GM19043 (cell line): ENCODE results near the gene CCL2.

Experiments used
- ATAC-seq: cut with Tn5 transposase; IDR thresholded peaks from one replicate; pipeline ENCODE4 v1.9.1; 2021; ENCODE audit warnings: low read depth; ENCODE audit not compliant: unreplicated experiment

Gene CCL2

DNA sequence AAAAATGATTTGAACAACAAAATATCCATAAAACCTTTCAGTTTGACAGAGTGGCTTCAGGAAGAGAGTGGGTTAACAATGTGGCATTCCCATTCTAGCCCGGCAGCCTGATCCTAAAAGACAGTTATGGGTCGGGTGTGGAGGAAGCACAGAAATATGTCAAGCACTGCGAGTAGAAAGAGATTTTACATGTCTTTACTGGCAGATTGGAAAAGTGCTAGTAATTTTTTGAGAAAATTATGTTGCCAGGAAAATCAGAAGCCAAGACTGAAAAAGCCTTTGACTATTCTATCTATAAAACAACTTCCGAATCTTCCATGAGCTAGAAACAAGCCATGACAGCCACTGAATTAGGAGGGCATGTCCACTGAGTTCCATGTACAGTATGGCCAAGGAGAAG lies 5.8 kb downstream of the CCL2 start:
- no peak for ATAC-seq

DNA sequence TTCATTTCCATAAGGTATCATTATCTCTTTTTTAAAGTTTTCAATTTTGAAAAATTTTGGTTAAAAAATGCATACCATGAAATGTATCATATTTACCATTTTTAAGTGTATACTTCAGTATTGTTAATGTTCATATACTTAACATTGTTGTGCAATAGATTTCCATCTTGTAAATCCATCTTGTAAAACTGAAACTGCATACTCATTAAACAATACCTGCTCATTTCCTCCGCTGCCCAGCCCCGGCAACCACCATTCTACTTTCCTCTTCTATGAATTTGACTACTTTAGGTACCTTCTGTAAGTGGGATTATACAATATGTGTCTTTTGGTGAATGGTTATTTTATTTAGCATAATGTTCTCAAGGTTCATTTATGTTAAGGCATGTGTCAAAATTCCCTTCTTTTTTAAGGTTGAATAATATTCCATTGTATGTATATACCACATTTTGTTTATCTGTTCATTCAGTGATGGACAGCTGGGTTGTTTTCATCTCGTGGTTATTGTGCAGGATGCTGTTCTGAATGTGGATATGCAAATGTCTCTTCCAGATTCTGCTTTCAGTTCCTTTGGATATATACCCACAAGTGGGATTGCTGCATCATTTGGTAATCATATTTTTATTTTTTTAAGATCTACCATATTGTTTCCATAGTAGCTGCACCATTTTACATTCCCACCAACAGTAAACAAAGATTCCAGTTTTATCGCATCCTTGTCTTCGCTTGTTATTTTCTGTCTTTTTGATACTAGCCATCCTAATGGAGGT lies 6.7 kb downstream of the CCL2 start:
- no peak for ATAC-seq

DNA sequence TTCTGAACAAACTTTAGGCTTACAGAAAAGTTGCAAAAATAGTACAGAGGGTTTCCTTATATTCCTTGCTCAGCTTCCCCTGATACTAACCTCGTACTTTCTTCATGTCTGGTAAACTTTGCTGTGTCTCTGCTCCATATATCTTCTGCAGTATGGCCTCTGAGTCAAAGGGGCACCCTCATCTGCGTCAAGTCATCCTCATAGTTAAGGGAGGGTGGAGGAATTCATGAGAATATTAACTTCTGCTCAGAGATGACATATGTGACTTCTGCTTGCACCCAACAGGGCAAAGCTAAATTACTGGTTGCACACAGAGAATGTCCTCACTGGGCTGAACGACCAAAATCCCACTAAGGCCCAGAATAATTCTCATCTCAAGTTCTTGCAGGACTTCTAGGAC lies 10.6 kb downstream of the CCL2 start:
- ATAC-seq, result no peak

DNA sequence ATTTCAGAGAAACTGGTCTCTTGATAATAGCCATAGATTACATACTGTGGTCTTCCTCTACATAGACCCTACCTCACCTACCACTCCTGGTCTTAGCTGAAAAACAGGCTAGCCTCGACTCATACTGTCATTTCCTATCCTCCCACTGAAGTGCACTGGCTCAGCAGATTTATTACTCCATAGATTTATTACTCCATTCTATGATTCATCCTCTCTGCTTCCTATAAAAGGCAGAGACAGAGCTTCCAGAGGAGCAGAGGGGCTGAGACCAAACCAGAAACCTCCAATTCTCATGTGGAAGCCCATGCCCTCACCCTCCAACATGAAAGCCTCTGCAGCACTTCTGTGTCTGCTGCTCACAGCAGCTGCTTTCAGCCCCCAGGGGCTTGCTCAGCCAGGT lies 14.9 kb downstream of the CCL2 start, which contains the start of gene CCL7:
Gene CCL7, plus strand, starts transcription at position 253 of the 400 bp plus-strand sequence. Its CDS starts 70 bp downstream, at position 323.
- ATAC-seq, result no peak

DNA sequence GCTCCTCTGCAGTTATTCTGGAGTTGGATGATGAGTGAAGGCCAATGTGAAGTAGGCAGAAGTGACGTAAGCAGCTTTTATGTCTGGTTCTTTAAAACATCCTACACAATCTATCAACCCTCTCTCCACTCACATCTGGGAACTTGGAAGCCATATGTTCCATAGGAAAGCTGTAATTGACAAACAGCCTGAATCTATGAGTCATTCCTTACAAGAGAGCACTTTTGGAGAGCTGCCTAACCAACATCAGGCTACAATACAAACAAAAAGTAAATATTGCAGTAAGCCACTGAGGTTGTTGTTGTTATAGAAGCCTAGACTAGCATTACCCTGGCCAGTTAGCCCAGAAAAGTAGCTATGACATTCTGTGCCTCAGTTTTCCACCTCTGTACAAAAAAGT lies 20.8 kb downstream of the CCL2 start:
- ATAC-seq, result no peak

DNA sequence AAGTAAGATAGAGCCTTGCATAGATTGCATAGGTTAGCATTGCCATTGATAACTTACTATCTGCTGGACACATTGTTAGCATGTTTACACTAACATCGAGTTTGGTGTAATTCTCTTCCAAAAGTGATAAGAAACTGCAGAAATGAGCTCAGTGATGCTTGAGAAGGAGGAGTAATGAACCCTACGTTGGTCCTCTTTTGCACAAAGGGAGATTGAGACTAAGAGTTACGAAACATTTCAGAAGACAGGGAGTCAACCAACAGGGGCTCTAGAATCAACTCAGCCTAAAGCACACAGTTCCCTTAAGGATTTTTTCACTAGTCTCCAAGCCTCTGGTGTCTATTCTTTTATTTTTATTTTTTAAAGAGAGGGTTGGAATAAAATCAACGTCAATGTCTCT lies 21.7 kb downstream of the CCL2 start:
- ATAC-seq, result no peak

DNA sequence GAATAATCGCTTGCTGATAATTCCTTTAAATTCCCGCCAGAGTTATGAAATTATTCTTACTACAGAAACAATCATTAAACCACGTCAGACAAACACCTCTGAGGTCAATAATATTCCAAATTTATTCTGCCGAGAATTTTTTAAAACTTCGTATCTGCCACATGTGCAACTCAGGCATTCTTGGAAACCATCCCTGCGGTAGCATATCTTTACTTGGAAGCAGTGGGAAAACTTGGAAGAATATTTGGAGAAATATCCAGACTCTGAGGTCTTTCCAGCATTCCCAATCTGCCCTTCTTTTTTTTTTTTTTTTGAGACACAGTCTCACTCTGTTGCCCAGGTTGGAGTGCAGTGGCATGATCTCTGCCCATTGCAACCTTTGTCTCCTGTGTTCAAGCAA lies 28.5 kb downstream of the CCL2 start:
- no peak for ATAC-seq

DNA sequence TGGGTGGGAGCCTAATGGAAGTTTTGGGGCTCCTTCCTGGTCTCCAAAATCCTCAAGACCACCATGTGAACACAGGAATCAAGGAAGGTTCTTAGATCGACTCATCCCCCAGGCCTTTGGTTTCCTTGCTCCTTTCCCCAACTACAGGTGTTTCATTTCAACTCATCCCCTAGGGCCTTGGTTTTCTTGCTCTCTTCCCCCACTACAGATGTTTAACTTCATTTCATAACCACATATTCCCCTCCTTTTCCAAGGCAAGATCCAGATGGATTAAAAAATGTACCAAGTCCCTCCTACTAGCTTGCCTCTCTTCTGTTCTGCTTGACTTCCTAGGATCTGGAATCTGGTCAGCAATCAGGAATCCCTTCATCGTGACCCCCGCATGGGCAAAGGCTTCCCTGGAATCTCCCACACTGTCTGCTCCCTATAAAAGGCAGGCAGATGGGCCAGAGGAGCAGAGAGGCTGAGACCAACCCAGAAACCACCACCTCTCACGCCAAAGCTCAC lies 30.3 kb downstream of the CCL2 start, which contains the start of gene CCL11:
Gene CCL11, plus strand, starts transcription at position 457 of the 507 bp plus-strand sequence. CDS start 67 bp downstream, outside the sequence.
- no peak for ATAC-seq

DNA sequence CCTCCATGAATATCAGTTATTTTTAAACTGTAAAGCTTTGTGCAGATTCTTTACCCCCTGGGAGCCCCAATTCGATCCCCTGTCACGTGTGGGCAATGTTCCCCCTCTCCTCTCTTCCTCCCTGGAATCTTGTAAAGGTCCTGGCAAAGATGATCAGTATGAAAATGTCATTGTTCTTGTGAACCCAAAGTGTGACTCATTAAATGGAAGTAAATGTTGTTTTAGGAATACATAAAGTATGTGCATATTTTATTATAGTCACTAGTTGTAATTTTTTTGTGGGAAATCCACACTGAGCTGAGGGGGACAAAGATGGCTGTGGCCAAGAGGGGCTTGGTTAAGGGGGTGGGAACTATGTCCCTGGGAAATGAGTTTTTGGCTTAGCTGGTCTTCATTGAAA lies 32.8 kb downstream of the CCL2 start:
- ATAC-seq, result no peak

DNA sequence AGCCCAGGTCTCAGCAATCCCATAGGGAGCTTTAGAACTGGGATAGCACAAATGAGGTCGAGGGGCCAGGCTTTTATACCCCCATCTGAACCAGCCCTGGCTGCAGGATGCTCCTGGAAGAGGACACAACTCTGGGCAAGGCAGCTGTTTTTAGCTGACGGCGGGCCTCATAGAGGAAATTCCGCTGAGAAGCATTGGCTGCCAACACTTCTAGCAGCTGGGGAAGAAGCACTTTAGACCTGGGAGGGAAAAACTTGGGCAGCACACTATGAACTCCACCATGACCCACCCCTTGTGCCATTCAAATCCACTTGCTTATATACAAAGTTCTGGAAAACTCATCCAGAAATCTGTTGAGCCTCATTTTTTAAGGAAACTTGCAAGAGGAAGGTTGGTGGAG lies 35.5 kb downstream of the CCL2 start:
- ATAC-seq, result no peak

DNA sequence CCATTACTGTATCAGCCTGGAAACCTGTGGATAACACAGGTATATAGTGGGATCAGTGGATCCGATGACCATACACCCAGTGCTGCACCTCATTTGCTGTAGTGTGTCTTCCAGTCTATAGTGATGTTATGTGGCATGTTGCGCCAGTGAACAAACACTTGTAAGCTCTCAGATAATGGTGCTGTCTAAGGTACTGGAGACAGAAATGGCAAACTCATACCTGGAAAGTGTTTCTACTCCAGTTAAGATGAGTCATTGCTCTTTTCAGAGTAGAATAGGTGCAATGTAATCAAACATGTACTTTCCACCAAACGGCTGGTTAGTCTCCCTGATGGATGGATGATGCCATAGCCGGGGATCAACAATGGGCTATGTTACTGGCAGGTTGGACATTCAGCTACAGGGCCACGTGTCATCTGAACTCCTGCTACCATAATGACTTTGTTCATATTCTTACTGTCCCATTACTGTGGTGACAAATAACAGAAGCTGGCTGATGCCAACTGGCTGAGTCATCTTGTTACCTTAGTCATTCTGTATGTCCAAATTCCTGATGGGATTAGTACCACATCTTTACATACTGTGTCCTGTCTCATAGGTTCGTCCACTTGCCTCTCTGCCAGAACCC lies 36.8 kb downstream of the CCL2 start:
- ATAC-seq, result no peak

DNA sequence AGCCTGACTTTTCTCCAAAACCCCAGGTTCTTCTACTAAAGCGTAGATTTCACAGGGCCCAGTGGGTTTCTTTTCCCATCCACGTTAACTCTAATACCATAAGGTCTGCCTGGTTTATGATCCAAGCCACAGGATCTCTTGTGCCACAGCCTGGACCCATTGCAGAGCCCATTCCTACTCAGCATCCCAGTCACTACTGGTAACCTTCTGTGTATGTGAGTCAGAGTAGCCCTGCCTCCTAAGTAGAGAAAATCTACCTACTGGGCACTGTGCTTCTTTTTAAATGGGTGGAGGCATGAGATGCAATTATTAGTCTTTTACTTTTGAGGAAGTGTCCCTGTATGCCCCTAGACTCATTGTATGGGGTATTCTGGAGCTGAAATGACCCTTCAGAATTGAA lies 43.9 kb downstream of the CCL2 start:
- no peak for ATAC-seq

DNA sequence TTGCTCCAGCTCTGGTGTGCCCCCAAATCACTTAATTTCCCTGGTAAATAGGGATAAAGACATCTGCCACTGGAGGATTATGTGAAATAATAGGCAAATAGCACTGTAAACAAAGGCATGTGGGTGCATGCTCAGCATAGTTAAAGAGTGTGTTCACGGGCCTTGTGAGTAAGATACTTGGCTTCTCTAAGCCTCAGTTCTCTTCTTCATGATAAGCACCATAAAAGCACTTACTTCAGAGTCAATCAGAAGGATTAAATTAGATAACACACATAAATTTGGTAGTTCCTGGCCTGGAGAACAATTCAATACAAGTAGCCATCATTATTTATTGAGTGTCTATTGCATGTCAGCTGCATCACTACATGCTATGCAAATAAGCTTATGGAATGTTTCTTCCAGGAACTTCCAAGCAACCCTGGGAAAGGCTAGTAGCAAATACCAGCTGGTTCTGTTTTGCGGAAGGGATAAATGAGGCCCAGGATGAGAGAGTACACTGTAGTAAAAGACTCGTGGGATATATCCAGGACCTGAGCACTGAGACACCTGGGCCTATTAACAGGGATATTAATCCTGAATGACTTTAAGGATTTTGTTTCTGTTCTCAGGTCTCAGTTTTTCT lies 45.0 kb downstream of the CCL2 start:
- no peak for ATAC-seq

DNA sequence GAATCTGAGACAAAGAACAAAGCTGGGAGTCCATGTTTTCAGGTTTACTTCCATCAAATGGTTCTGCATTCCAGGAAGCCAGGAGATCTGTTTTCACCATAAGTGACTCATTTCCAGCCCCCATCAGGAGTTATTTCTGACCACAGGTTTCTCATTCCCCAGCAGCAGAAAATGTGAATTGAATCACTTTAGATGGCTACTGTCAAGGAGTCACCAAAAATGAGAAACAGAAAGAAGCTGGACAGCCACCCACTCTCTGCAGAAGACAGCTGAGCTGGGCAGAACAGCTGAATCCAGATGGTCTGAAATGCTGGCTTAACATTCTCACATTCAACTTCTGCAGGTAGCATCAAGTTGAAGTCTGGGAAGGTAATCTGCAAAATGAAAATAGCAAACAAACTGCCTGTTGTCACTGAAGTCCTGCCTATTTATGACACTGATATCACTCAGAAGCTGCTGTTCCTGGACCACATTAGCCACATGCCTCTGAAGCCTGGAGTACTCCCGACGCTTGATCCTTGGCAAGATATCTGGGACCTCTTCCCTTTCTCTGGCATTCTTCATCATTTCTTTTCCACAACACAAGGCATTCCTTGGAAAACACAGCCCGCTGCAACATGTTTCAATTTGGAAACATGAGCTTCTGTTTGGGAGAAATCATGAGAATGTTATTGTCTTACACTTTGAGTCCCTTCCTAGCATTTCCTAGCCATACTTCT lies 45.7 kb downstream of the CCL2 start:
- ATAC-seq, result no peak

DNA sequence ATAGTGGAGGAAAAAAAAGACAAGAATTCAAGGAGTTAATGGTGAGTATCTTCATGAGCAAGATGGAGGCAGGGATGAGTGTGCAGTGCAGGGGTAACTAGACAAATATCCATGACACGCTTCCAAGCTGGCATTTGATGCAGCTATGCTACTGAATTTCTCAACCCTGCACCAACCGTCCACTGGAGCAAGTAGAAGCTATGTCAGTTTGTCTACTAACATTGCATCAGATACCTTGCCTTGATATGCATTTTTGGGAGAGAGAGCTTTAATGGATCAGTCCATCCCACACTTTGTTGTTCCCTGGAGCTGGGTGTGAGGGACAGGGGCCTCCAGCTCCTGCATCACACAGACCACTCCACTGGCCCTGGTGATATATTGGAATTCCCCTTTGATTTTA lies 46.9 kb downstream of the CCL2 start:
- no peak for ATAC-seq

DNA sequence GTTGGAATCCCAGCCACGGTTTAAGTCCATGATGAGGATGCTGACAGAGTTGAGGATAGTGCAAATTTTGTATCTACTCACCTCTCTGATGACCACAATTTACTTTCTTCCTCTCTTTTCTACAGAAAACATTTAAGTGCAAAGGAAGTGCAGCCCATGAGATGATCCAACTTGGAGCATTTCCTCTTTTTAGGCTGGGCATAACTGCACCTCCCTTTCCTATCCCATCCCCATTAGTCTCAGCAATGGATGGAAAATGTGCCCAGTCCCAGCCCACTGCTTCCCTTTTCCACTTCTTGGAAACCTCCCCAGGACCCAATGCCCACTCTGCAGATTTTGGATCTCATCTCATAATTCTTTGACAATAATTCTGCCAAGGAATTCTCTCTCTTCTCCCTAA lies 47.6 kb downstream of the CCL2 start:
- no peak for ATAC-seq

DNA sequence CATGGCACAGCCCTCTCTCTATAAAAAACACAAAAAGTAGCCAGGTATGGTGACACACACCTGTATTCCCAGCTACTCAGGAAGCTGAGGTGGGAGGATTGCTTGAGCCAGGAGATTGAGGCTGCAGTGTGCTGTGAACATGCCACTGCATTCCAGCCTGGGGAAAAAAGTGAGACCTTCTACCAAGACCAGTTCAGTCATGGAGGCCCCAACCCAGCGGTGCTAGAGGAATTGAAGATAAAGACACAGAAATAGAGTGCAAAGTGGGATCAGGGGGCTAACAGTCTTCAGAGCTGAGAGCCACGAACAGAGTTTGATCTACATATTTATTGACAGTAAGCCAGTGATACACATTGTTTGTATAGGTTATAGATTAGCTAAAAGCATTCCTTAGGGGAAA lies 48.5 kb downstream of the CCL2 start:
- no peak for ATAC-seq

DNA sequence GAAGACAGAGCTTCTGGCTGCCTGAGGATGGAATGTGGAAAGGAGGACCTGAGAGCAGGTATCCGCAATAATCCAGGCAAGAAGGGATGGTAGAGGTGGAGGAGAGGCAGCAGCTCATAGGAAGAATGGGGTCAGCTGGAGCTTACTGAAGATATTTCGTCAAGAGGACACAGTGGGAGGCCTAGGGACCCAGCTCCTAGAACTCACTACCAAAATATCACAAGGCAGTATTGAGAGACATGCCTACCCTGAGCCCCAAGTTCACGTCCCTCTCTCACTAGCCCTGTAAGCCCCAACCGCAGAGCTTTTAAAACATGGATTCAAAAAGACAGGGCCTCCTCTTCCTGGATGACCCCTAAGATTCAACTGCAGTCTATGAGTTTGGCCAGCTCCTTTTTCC lies 50.0 kb downstream of the CCL2 start:
- ATAC-seq, result no peak

DNA sequence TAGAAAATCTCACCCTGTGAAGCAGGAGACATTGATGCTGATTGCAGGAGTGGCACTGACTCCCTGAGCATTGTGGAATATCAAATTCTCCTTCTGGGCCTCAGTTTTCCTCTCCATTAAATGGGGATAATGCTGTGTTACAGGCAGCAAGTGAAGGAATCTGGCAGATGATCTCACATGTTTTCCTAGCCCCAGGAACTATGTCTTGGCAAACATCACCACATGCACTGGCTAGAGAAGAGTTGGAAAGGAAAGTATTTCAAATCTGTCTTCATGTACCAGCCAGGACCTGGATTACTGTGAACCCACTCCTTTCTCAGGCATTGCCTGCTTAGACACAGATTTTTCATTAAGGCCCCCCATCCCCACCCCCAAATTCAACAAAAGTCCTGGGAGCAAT lies 50.5 kb downstream of the CCL2 start:
- no peak for ATAC-seq

DNA sequence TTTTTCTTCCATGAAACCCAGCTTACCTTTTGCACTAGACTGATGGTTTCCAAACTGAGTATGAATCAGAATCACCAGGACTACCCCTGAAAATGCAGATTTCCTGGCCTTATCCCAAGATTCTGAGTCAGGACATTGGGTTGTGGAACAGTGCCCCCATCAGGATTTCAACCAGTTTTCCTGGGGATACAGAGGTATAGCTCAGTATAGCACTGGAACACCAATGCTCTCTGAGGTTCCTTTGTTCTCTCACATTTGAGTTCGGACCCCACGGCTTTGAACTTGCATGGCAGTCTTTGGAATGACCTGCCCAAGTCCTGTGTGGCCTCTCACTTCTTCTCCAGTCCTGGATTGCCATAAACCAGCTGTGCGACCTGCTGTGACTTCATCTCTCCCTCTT lies 51.4 kb downstream of the CCL2 start:
- ATAC-seq, result no peak
